Nephron (organoid): ENCODE data around the gene ANXA4.
A peak's percentile ranks its signal among the peaks of the same experiment; 100 is the strongest.

ENCODE experiments used
- H3K27ac Mint-ChIP-seq, 3 experiments: 2 replicates each; pipeline ENCODE4 v1.8.0; 2020; ENCODE audit warnings: mixed read lengths in 3 of 3, mild to moderate bottlenecking in 2 of 3, moderate library complexity in 1 of 3
- H3K27me3 Mint-ChIP-seq: 2 replicates; pipeline ENCODE4 v1.8.0; 2021; ENCODE audit warnings: low read depth, mild to moderate bottlenecking, moderate library complexity, mixed read lengths
- H3K36me3 Mint-ChIP-seq: 2 replicates; pipeline ENCODE4 v1.8.0; 2020; ENCODE audit warnings: low read depth, mixed read lengths
- H3K4me1 Mint-ChIP-seq: 2 replicates; pipeline ENCODE4 v1.8.0; 2020; ENCODE audit warnings: mixed read lengths
- H3K4me3 Mint-ChIP-seq, 3 experiments: 2 replicates each; pipeline ENCODE4 v1.8.0; 2020; ENCODE audit warnings: mild to moderate bottlenecking in 3 of 3, mixed read lengths in 3 of 3, moderate library complexity in 2 of 3
- H3K9me3 Mint-ChIP-seq: 2 replicates; pipeline ENCODE4 v1.8.0; 2020; ENCODE audit warnings: mixed read lengths
- TF ChIP-seq, protein P1 (sequence below), 3 experiments: fragments of 200-600 bp; sonication (generic); IDR thresholded peaks; one replicate each; pipeline ENCODE4 v1.5.0; 2021; ENCODE audit warnings: antibody characterized with exemption in 3 of 3; ENCODE audit not compliant: unreplicated experiment in 3 of 3

The ANXA4 gene

DNA sequence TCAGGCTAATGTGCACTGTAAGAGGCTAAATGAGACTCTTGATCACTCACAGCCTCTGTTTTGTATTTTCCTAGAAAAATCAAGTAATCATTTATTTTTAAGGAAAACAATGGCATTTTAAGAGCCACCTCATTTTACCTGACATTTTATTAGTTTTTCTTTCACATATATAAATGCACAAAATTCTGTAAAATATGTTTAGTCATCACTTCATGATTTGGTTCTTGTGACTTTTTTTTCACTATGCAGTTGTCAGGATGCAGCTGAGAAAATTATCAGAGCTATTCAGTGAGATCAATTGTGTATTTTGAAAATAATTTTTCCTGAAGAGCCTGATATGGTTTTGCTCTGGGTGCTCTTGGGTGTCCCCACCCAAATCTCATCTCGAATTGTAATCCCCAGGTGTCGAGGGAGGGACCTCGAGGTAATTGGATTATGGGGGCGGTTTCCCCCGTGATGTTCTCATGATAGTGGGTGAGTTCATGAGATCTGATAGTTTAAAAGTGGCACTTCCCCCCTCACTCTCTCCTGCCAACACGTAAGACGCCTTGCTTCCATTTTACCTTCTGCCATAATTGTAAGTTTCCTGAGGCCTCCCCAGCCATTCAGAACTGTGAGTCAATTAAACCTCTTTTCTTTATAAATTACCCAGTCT, 16.1 kb upstream of the ANXA4 start:
- TF ChIP-seq, protein P1, sequence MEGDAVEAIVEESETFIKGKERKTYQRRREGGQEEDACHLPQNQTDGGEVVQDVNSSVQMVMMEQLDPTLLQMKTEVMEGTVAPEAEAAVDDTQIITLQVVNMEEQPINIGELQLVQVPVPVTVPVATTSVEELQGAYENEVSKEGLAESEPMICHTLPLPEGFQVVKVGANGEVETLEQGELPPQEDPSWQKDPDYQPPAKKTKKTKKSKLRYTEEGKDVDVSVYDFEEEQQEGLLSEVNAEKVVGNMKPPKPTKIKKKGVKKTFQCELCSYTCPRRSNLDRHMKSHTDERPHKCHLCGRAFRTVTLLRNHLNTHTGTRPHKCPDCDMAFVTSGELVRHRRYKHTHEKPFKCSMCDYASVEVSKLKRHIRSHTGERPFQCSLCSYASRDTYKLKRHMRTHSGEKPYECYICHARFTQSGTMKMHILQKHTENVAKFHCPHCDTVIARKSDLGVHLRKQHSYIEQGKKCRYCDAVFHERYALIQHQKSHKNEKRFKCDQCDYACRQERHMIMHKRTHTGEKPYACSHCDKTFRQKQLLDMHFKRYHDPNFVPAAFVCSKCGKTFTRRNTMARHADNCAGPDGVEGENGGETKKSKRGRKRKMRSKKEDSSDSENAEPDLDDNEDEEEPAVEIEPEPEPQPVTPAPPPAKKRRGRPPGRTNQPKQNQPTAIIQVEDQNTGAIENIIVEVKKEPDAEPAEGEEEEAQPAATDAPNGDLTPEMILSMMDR (IDR thresholded peaks at IDR 0.05; ENCODE audit: unreplicated experiment in 3 of 3): no peak
- Mint-ChIP-seq H3K9me3 (no peaks in the 10 kb centered on the region), H3K27ac (no peak overlapping the region), H3K4me1 (peaks cover 4% of the 10 kb centered on the region), H3K27me3 (peaks cover 3% of the 10 kb centered on the region), H3K4me3 (no peak overlapping the region), H3K36me3 (no peaks in the 10 kb centered on the region)

DNA sequence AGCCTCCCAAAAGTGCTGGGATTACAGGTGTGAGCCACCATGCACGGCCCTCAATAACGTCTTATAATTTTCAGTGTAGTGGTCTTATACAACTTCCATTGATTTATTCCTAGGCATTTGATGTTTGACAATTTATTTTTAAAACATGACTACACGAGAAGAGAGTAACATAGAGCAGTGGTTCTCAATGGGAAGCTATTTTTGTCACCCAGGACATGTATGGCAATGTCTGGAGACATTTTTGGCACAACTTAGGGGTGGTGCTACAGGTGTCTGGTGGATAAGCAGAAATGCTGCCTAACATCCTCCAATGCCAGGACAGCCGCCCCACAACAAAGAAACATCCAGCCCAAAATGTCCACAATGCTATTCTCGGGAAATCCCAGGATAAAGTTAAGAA, 12.7 kb upstream of the ANXA4 start:
- H3K9me3 Mint-ChIP-seq: no peaks in the 10 kb centered on the region
- TF ChIP-seq, protein P1 (IDR thresholded peaks at IDR 0.05; ENCODE audit: unreplicated experiment in 3 of 3): no peak
- no peaks in the 10 kb centered on the region for H3K36me3 Mint-ChIP-seq
- H3K27me3 Mint-ChIP-seq: peaks cover 3% of the 10 kb centered on the region
- no peak overlapping the region for H3K27ac Mint-ChIP-seq
- no peak overlapping the region for H3K4me3 Mint-ChIP-seq
- H3K4me1 Mint-ChIP-seq: peaks cover 12% of the 10 kb centered on the region

DNA sequence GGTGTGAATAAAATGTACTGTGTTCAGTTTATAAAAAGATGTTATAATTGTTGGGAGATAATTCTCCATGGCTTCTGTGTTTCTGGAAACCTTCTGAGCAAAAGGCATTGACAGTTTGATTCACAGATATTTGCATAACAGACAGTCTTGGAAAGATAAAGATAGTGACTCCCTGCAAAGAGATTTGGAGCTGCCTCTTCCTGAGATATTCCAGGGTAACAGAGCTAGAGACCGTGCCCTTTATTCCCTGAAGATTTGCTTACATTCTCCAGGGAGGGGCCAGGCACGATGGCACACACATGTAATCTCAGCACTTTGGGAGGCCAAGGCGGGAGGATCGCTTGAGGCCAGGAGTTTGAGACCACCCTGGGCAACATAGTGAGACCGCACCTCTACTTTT, 12.2 kb upstream of the ANXA4 start:
- Mint-ChIP-seq H3K27me3 (peaks cover 3% of the 10 kb centered on the region), H3K4me1 (peaks cover 14% of the 10 kb centered on the region), H3K4me3 (no peak overlapping the region), H3K9me3 (no peaks in the 10 kb centered on the region), H3K36me3 (no peaks in the 10 kb centered on the region), H3K27ac (no peak overlapping the region)
- TF ChIP-seq, protein P1 (IDR thresholded peaks at IDR 0.05; ENCODE audit: unreplicated experiment in 3 of 3): no peak

DNA sequence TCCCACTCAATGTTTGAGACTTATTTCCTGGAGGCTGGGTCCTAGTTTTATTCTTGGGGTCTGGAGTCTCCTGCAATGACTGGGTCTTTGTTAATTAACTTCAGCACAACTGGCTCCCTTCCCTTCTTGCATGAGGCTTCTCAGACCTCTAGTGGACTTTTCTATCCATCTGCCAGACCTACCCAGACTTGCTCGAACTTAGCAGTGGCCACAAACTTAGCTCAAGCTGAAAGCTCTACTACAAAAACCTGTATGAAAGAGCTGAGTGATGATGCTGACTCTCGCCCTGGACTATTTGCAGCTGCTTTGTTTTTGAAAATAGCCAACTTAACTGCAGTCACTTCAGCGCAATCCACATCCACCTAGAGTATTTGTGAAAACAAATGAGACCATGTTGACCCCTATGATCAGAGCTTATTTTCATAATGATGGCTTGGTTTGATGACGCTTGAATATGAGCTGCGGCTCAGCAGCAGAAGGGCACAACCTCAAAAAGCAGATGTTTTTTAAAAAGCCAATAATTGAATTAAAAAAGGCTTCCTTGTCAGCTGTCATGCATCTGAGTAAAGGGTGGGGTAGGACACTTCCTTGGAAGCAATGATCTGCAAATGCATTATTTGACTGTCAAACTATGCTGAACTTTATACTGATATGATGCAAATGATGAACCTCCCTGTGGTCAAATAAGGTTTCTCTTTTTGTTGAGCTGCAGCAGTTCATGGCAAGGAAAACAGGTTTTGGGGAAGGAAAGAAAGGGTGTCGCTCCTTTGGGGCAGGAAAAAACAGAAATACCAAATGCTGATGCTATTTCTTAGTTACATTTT, 10.6 kb upstream of the ANXA4 start:
- H3K4me1 Mint-ChIP-seq: peaks cover 21% of the 10 kb centered on the region
- no peaks in the 10 kb centered on the region for H3K27me3 Mint-ChIP-seq

DNA sequence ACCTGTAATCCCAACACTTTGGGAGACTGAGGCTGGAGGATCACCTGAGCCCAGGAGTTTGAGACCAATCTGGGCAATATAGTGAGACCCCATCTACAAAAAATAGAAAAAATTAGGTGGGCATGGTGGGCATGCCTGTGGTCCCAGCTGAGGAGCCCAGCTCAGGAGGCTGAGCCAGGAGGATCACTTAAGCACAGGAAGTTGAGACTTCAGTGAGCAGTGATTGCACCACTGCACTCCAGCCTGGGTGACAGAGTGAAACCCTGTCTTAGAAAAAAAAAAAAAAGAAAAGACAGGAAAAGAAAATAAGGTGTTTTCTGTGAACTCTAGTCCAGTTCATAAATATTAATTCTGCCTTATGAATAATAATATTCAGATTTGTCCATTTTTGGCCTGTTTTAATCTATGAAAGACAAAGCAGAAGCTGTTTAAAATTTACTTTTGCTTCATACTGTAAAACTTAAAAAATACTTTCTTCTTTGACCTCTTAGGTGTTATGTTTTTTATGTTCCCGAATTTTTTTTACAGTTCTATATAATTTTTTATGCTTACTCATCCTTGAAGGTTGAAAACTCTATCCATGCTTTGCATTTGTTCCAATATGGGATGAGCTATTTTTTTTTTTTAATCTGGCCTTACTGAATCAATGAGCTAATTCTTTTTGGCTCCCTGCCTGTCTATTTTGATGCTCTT, 8.4 kb upstream of the ANXA4 start:
- no peaks in the 10 kb centered on the region for H3K27me3 Mint-ChIP-seq
- TF ChIP-seq, protein P1 (IDR thresholded peaks at IDR 0.05; ENCODE audit: unreplicated experiment in 3 of 3): no peak
- H3K27ac Mint-ChIP-seq: peak overlapping the region; percentile 71 to 82 (median 76)
- H3K4me3 Mint-ChIP-seq: no peak overlapping the region
- peaks cover 21% of the 10 kb centered on the region for H3K4me1 Mint-ChIP-seq
- H3K9me3 Mint-ChIP-seq: no peaks in the 10 kb centered on the region
- no peaks in the 10 kb centered on the region for H3K36me3 Mint-ChIP-seq

More for the DNA sequence above, 10.6 kb upstream of the ANXA4 start:
- Mint-ChIP-seq H3K9me3 (no peaks in the 10 kb centered on the region), H3K27ac (no peak overlapping the region), H3K36me3 (no peaks in the 10 kb centered on the region), H3K4me3 (no peak overlapping the region)
- TF ChIP-seq, protein P1 (IDR thresholded peaks at IDR 0.05; ENCODE audit: unreplicated experiment in 3 of 3): no peak
